DOHH2 (cell line): ENCODE data around the gene ANKRD37.

Experiments
- H3F3A ChIP-seq: fragments of 200-600 bp; sonication (generic), shearing (Covaris generic); 2 replicates; pipeline ENCODE4 v1.6.0; 2016; ENCODE audit warnings: antibody characterized with exemption, mild to moderate bottlenecking; ENCODE audit not compliant: control insufficient read depth, insufficient read depth
- H3K27ac ChIP-seq: fragments of 200-600 bp; sonication (generic); 2 replicates; pipeline ENCODE4 v1.5.1; 2014; ENCODE audit warnings: low read depth, mild to moderate bottlenecking, low read length, moderate library complexity
- H3K27me3 ChIP-seq: fragments of 200-600 bp; sonication (generic); 2 replicates; pipeline ENCODE4 v1.6.1; 2014; ENCODE audit warnings: mild to moderate bottlenecking, low read length, mixed read lengths; ENCODE audit not compliant: control insufficient read depth
- H3K36me3 ChIP-seq: fragments of 200-600 bp; sonication (generic); 2 replicates; pipeline ENCODE4 v1.6.1; 2014; ENCODE audit warnings: mild to moderate bottlenecking, low read length, moderate library complexity, mixed read lengths; ENCODE audit not compliant: control insufficient read depth
- H3K4me1 ChIP-seq: fragments of 200-600 bp; sonication (generic); 2 replicates; pipeline ENCODE4 v1.6.1; 2014; ENCODE audit warnings: mild to moderate bottlenecking, low read length, mixed read lengths; ENCODE audit not compliant: control insufficient read depth
- H3K4me2 ChIP-seq: fragments of 200-600 bp; sonication (generic); 2 replicates; pipeline ENCODE4 v1.6.0; 2014; ENCODE audit warnings: mild to moderate bottlenecking, low read length, moderate library complexity
- H3K4me3 ChIP-seq: fragments of 200-600 bp; sonication (generic); 2 replicates; pipeline ENCODE4 v1.5.1; 2014; ENCODE audit warnings: mild to moderate bottlenecking, low read length, mixed read lengths
- H3K79me2 ChIP-seq: fragments of 200-600 bp; sonication (generic); 2 replicates; pipeline ENCODE4 v1.6.1; 2014; ENCODE audit warnings: mild to moderate bottlenecking, low read length, mixed read lengths; ENCODE audit not compliant: control insufficient read depth
- H3K9me2 ChIP-seq: fragments of 200-600 bp; sonication (generic); replicated peaks from 2 replicates; pipeline ENCODE4 v1.6.1; 2014; ENCODE audit warnings: mild to moderate bottlenecking, low read length, mixed read lengths; ENCODE audit not compliant: control insufficient read depth
- H3K9me3 ChIP-seq: fragments of 200-600 bp; sonication (generic); 2 replicates; pipeline ENCODE4 v1.6.1; 2014; ENCODE audit warnings: antibody characterized with exemption, low read length, mixed read lengths; ENCODE audit not compliant: control insufficient read depth, insufficient read depth
- H4K20me1 ChIP-seq: fragments of 200-600 bp; sonication (generic); 2 replicates; pipeline ENCODE4 v1.6.0; 2014; ENCODE audit warnings: low read depth, mild to moderate bottlenecking, antibody characterized with exemption, low read length, moderate library complexity; ENCODE audit not compliant: control insufficient read depth, insufficient read depth
- CTCF ChIP-seq: fragments of 200-600 bp; sonication (generic); IDR thresholded peaks from one replicate; pipeline ENCODE4 v1.5.1; 2014; ENCODE audit warnings: antibody characterized with exemption, mild to moderate bottlenecking, low read depth, low read length; ENCODE audit not compliant: poor library complexity, severe bottlenecking
- EZH2phosphoT487 ChIP-seq: fragments of 200-600 bp; sonication (generic); IDR thresholded peaks from 2 replicates; pipeline ENCODE4 v1.6.1; 2017; ENCODE audit warnings: borderline replicate concordance, mild to moderate bottlenecking, antibody characterized with exemption, low read length, moderate library complexity, mixed read lengths

The ANKRD37 gene

GRCh38 chr4:185382754-185383153 is 13.9 kb upstream of the ANKRD37 start:
- Histone ChIP-seq H4K20me1 (no peaks in the 10 kb centered on the region), H3K4me3 (no peak overlapping the region), H3K79me2 (no peaks in the 10 kb centered on the region), H3F3A (no peaks in the 10 kb centered on the region), H3K9me2 (no peaks in the 10 kb centered on the region), H3K4me1 (no peaks in the 10 kb centered on the region), H3K36me3 (no peaks in the 10 kb centered on the region), H3K4me2 (no peak overlapping the region), H3K27me3 (no peaks in the 10 kb centered on the region), H3K27ac (no peak overlapping the region), H3K9me3 (no peaks in the 10 kb centered on the region)
- TF ChIP-seq CTCF (no peak), EZH2phosphoT487 (no peak)

- Histone ChIP-seq H3K79me2 (no peaks in the 10 kb centered on the region), H3F3A (0 out of 2 replicates have a peak, but pooled peaks cover 2% of the 10 kb centered on the region), H3K4me2 (no peak overlapping the region), H4K20me1 (no peaks in the 10 kb centered on the region), H3K36me3 (no peaks in the 10 kb centered on the region), H3K9me2 (no peaks in the 10 kb centered on the region), H3K27me3 (no peaks in the 10 kb centered on the region), H3K9me3 (no peaks in the 10 kb centered on the region), H3K4me3 (no peak overlapping the region), H3K27ac (no peak overlapping the region), H3K4me1 (no peaks in the 10 kb centered on the region)
- no peak for TF ChIP-seq EZH2phosphoT487
- no peak for TF ChIP-seq CTCF
These were observed 13.2 kb upstream of the ANKRD37 start for GRCh38 chr4:185383451-185383850.

GRCh38 chr4:185384061-185384460 is 12.6 kb upstream of the ANKRD37 start:
- H3F3A ChIP-seq, result 0 out of 2 replicates have a peak, but pooled peaks cover 2% of the 10 kb centered on the region
- H3K9me3 ChIP-seq, result no peaks in the 10 kb centered on the region
- no peaks in the 10 kb centered on the region for H3K36me3 ChIP-seq
- H3K4me2 ChIP-seq, result no peak overlapping the region
- H3K4me3 ChIP-seq, result no peak overlapping the region
- TF ChIP-seq EZH2phosphoT487 (no peak), CTCF (no peak)
- H3K79me2 ChIP-seq, result no peaks in the 10 kb centered on the region
- H4K20me1 ChIP-seq, result no peaks in the 10 kb centered on the region
- H3K27me3 ChIP-seq, result no peaks in the 10 kb centered on the region
- no peaks in the 10 kb centered on the region for H3K9me2 ChIP-seq
- H3K4me1 ChIP-seq, result no peaks in the 10 kb centered on the region
- H3K27ac ChIP-seq, result no peak overlapping the region
